GM19023 (cell line): ENCODE measurements around the gene C4A.
"Not testable (repeated sequence)": the region's sequence is repeated elsewhere in the genome, so short reads cannot be mapped to it uniquely, and the experiment has no call there.

Source experiments
- ATAC-seq: cut with Tn5 transposase; IDR thresholded peaks from one replicate; pipeline ENCODE4 v1.9.1; 2021; ENCODE audit warnings: mild to moderate bottlenecking, moderate library complexity; ENCODE audit not compliant: unreplicated experiment

Gene C4A

GRCh38 chr6:32014547-32014946 lies 32.7 kb downstream of the C4A start, which contains the start of gene C4B:
Gene C4B (plus strand): TSS chr6:32014795. CDS start chr6:32014846, 51 bp downstream.
- ATAC-seq, result not testable (repeated sequence)

GRCh38 chr6:32022100-32022499 lies 40.2 kb downstream of the C4A start:
- ATAC-seq, result not testable (repeated sequence)

GRCh38 chr6:32028631-32029030 lies 46.8 kb downstream of the C4A start:
- not testable (repeated sequence) for ATAC-seq

DNA sequence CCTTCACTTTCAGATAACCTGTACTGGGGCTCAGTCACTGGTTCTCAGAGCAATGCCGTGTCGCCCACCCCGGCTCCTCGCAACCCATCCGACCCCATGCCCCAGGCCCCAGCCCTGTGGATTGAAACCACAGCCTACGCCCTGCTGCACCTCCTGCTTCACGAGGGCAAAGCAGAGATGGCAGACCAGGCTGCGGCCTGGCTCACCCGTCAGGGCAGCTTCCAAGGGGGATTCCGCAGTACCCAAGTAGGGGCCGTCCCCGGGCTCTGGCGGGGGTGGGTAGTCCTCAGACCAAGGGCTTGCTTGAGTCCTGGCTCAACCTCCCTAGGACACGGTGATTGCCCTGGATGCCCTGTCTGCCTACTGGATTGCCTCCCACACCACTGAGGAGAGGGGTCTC lies 47.7 kb downstream of the C4A start:
- ATAC-seq, result not testable (repeated sequence)

- ATAC-seq, result not testable (repeated sequence)
Measured at GRCh38 chr6:32035283-32036013, 53.6 kb downstream of the C4A start.

DNA sequence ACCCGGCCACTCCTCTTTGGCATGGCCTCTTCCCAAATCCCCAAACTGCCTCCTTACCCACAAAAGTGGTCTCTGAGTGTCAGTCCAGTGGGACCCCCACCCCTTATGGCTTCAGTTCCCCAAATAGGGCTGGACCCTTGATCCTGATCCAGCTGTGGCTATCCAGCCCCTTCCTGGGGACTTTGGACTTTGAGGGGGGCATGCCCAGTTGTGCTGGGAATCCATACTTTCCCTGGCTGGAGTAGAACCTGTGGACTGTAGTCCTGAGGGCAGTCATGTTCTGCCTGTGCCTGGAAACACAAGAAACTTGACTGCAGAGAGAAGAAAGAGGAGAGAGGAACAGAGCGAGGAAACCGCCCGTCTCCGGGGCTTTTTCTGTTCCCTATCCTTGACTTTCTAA lies 55.3 kb downstream of the C4A start:
- ATAC-seq, result not testable (repeated sequence)

DNA sequence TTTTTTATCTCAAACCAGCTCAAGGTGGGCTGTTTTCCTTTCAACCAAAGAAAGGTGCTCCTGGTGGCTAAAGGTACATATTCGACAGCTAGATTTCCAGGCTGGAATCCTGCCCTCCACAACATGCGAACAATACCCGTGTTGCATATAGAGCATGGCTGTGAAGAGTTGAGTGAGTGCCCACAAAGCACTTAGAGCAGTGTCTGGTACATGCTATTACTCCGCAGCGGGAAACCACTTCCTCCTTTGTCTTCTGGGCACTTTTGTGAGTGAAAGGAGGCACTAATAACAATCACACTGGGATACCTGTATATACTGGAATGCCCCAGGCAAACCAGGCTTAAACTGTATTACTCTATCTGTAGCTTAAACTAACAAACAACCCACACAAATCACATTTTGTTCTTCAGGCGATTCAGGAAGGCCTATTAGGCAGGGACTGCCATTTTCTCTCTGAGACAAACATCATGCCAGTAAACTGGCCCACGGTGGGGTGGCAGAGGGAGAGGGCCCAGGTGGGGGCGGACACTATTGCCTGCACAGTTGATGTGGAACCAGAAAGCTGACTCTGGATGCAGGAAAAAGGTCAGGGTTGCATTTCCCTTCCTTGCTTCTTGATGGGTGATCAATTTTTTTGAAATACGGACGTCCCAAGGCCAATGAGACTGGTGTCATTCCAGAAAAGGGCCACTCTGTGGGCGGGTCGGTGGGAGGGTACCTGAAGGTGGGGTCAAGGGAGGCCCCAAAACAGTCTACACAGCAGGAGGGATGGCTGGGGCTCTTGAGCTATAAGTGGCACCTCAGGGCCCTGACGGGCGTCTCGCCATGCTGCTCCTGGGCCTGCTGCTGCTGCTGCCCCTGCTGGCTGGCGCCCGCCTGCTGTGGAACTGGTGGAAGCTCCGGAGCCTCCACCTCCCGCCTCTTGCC lies 56.0 kb downstream of the C4A start, which contains the start of gene CYP21A2:
Gene CYP21A2 (plus strand): TSS at position 818 of the 927 bp plus-strand sequence. CDS start 8 bp downstream, at position 826.
- not testable (repeated sequence) for ATAC-seq

DNA sequence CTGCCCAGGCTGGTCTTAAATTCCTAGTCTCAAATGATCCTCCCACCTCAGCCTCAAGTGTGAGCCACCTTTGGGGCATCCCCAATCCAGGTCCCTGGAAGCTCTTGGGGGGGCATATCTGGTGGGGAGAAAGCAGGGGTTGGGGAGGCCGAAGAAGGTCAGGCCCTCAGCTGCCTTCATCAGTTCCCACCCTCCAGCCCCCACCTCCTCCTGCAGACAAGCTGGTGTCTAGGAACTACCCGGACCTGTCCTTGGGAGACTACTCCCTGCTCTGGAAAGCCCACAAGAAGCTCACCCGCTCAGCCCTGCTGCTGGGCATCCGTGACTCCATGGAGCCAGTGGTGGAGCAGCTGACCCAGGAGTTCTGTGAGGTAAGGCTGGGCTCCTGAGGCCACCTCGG lies 57.0 kb downstream of the C4A start:
- ATAC-seq, result not testable (repeated sequence)

GRCh38 chr6:32039321-32040274 lies 57.7 kb downstream of the C4A start:
- ATAC-seq, result not testable (repeated sequence)

- not testable (repeated sequence) for ATAC-seq
Measured at GRCh38 chr6:32040299-32041049, 58.6 kb downstream of the C4A start.

DNA sequence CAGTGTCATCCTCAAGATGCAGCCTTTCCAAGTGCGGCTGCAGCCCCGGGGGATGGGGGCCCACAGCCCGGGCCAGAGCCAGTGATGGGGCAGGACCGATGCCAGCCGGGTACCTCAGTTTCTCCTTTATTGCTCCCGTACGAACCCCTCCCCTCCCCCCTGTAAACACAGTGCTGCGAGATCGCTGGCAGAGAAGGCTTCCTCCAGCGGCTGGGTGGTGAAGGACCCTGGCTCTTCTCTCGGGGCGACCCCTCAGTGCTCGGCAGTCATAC lies 59.1 kb downstream of the C4A start:
- not testable (repeated sequence) for ATAC-seq

DNA sequence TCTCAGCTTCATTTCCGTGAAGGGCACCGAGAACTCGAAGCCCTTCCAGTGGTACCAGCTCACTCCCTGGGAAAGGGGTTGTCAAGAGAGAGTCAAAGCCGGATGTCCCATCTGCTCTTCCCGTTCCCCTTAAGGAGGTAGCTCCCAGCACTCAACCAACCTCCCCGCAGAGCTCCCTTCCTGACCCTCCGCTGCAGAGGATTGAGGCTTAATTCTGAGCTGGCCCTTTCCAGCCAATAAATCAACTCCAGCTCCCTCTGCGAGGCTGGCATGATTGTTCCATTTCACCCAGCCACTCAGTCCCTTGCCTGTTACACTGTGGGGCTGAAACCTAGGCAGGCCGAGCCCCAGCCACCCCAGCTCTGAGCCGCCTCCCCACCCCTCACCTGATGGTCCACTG lies 59.5 kb downstream of the C4A start:
- not testable (repeated sequence) for ATAC-seq

DNA sequence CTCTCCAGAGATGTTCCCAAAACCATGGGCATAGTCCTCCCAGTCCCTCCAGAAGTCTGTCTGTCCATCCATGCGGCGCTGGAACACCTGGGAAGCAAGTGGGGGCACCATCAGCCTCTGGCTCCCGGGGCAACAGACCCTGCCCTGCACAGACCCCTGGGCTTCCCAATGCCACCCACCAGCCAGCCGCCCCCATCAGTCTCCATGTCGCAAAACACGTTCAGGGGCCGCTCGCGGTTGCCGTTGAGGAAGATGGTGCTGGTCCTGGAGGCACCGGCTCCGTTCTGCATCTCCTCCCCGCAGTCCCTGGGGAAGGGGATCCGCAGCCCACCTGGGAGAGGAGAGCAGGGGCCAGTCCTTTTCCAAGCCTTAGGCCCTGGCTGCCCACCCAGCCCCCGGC lies 60.4 kb downstream of the C4A start:
- ATAC-seq, result not testable (repeated sequence)

GRCh38 chr6:32043589-32044380 lies 61.9 kb downstream of the C4A start:
- ATAC-seq, result not testable (repeated sequence)

GRCh38 chr6:32044916-32045315 lies 63.1 kb downstream of the C4A start:
- not testable (repeated sequence) for ATAC-seq

GRCh38 chr6:32045811-32046449 lies 64.1 kb downstream of the C4A start:
- no peak for ATAC-seq

DNA sequence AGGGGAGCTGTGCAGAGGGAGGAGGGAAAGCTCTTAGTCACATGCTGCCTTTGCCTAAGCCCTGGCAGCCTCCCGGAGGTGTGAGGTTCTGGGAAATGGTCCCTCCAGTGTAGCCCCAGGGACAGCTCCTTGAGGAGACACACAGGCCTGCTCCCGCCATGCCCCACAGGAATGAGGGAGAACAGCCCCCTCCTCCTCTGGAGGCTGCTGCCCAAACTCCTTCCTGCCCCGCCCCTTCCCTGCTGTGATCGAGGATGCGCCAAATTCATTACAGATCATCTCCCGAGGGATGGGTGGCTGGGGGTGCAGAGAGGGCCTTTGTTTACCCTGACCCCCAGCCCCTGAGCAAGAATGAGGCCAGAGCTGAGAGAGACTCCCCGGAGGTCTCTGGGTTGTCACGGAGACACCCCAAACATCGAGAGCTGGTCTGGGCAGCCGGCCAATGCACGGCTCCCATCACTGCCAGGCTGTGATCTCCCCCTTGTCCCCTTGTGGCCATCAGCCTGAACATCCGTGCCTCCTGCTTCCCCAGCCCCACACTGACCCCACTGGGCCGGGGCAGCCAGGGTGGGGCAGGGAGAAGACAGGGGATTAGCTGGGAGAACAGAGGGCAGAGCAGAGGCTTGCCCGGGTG lies 64.7 kb downstream of the C4A start:
- no peak for ATAC-seq

DNA sequence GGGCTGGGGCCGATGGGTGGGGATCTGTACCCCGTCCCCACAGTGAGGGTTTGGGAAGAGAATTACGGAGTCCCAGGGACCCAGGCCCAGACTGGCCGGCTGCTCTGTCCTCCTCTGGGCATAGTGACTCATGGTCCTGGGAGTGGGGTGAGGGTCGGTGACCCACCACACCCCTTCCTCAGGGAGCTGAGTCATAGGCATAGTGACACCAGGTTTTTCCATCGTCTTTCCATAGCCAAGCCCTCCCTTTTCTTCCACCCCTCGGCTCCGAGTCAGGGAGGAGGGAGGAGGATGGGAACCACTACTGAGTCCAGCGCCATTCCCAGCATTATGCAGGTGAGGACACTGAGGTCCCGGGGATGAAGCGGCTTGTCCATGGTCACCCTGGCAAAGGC lies 65.2 kb downstream of the C4A start:
- ATAC-seq, result no peak
